ENCODE results near the gene CDKN2D.
"Not testable (repeated sequence)": the region's sequence is repeated elsewhere in the genome, so short reads cannot be mapped to it uniquely, and the experiment has no call there.

The CDKN2D gene

DNA sequence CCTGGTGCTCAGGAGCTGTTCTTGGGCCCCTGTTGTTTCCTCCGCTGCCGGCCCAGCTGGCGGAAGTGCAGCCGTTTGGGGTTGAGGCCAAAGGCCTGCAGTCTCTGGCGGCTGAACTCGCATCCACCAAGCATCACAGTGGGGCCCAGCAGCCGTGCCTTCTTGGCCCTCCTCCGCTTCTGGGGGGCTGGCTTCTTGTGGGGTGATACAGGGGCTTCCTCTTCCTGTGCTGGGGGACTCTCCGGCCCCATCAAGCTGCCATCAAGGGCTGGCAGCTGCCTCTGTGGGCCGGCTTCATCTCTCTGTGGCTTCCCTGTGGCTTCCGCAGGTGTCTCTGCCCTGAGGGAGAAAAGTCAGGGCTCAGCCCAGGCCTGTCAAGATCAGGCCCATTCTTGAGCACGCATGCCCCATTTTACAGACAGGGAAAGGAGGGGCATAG is 14.8 kb downstream of the CDKN2D start:
- in situ Hi-C loops (cut with MboI; ENCODE audit: low sequenced_read_pairs), result no loop called here

DNA sequence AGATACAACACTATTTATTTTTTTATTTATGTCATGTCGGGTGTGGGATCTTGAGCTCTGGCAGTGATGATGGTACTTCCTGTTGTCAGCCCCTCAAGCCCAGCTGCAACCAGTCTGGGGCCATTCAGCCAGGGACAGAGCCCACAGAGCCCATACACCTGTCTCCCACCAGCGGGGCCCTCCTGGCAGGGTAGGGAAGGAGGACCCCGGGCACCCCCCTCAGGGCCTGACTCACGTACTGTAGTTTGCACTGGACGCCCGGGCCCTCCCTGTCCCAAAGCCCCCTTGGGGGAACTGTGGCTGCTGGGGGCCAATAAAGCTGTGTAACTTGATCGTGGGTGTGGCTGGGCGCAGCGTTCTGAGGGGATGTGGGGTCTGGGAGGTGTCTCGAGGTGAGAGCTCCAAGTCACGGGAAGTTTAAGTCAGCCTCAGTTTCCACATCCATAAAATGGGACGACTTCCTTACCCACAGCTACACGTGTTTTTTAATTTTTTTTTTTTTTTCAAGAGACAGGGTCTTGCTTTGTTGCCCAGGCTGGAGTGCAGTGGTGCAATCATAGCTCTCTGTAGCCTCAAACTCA is 15.6 kb downstream of the CDKN2D start:
- in situ Hi-C loops (cut with MboI; ENCODE audit: low sequenced_read_pairs), result no loop called here

DNA sequence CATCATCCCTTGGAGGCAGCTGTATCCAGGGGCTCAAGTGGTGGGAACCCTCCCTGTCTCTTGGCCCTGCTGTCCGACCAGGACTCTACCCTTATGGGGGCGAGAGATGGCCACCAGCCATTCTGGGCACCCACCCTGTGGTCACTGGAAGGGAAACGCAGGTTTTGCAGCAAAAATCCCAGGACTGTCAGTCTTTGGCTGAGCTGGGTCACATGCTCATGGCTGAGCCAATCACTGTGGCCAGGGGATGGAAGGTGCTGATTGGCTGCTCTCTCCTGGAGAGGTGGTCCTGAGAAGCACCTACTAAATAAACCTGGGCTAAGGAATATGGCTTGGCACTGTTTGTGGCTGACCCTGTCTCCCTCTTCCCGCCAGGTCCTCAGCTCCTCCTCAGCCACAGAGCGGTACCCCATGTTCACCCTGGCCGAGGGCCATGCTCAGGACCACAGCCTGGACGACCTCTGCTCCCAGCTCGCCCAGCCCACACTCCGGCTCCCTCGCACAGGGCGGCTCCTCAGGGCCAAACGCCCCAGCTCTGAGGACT is 16.2 kb downstream of the CDKN2D start:
- in situ Hi-C loops (cut with MboI; ENCODE audit: low sequenced_read_pairs), result no loop called here

GRCh38 chr19:10551698-10552301 is 17.0 kb downstream of the CDKN2D start:
- in situ Hi-C loops (cut with MboI; ENCODE audit: low sequenced_read_pairs), result no loop called here

GRCh38 chr19:10551006-10551405 is 17.8 kb downstream of the CDKN2D start:
- in situ Hi-C loops (cut with MboI; ENCODE audit: low sequenced_read_pairs), result not testable (repeated sequence)

DNA sequence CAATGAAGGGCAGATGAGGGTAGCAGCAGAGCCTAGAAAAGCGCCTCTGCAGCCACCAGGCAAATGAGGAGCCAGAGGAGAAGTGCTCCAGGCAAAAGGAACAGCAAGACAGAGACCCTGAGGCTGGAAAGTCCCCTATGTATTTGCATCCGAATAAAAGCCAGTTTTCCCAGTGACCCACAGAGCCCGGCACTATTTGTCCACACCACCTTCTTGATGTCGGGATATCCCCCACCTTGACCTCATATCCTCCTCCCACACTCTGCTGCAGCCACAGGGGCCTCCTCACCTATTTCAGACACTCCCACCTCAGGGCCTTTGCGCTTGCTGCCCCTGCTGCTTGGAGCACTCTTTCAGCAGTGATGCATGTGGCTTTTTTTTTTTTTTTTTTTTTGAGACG is 18.4 kb downstream of the CDKN2D start:
- in situ Hi-C loops (cut with MboI; ENCODE audit: low sequenced_read_pairs), result no loop called here

GRCh38 chr19:10549733-10550132 is 19.0 kb downstream of the CDKN2D start:
- in situ Hi-C loops (cut with MboI; ENCODE audit: low sequenced_read_pairs), result no loop called here

- in situ Hi-C loops (cut with MboI; ENCODE audit: low sequenced_read_pairs), result no loop called here
Measured at GRCh38 chr19:10548746-10549276, 20.0 kb downstream of the CDKN2D start.

GRCh38 chr19:10546817-10547216 is 22.0 kb downstream of the CDKN2D start:
- in situ Hi-C loops (cut with MboI; ENCODE audit: low sequenced_read_pairs), result no loop called here

DNA sequence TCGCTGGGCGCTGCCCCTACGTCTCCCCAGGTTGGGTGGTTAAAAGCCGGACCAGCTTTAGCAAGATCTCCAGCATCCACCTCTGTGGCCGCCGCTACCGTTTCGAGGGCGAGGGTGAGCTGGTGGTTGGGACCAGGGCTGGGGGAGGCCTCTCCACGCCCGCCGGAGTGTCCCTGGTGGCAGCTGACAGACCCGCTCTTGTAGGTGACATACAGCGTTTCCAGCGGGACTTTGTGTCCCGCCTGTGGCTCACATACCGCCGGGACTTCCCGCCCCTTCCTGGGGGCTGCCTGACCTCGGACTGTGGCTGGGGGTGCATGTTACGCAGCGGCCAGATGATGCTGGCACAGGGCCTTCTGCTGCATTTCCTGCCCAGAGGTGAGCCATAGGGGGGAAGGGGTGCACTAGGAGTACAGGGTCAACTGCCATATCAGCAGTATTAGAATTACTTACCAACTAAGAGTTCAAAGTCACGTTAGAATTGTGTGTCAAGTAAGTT is 24.0 kb downstream of the CDKN2D start:
- in situ Hi-C loops (cut with MboI; ENCODE audit: low sequenced_read_pairs), result no loop called here

DNA sequence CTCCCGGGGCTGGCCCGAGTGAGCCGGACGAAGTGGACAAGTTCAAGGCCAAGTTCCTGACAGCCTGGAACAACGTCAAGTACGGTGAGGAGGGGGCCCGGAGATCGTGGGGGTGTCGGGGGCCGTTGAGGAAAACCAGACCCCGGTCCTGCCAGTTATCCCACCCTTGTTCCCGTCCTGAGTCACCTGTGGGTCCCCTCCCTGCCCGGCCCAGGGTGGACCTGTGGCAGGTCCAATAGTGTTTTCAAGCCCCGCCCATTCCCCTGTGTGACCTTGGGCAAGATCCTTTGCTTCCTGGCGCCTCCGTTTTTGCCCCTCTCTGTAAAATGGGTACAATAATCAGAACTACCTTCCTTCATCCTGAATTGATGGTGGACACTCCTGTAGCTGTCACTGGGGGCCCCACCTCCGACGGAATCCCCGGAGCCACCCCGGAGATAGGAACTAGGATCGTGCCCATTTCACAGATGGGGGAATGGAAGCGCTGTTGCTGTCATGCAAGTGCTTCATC is 24.5 kb downstream of the CDKN2D start:
- in situ Hi-C loops (cut with MboI; ENCODE audit: low sequenced_read_pairs), result no loop called here

DNA sequence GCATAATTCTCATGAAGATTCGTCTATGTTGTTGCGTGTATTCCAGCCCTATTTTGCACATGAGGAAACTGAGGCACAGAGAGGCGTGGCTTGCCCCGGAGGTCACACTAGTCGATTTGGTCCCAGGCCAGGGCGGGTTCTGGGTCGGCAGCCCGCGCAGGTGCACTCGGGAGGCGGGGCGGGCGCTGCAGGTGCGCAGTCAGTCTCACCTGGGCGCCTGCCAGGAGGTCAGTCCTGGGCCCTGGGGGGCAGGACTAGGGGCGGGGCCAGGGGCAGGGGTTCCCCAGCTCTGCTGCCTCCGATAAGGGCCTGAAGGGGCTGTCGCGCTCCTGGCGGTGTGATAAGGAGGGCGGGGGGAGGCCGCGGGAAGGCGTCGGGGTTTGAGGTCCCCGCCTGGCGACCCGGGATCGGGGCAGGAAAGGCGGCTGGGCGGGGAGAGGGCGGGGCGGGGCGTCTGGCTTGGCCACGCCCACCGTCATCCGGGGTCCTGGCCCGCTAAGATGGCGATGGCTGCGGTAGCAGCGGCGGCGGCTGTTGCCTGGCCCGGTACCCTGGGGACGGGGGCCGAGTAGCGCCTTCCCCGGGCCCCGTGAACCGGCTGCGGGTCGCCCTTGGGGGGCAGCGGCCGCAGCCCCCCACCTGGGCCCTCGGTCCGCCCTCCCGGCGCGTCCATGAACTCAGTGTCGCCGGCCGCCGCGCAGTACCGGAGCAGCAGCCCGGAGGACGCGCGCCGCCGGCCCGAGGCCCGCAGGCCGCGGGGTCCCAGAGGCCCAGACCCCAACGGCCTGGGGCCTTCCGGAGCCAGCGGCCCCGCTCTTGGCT is 25.1 kb downstream of the CDKN2D start, which contains the start of gene ATG4D:
Gene ATG4D, plus strand, starts transcription at position 485 of the 822 bp plus-strand sequence. Its CDS starts 187 bp downstream, at position 672.
- in situ Hi-C loops (cut with MboI; ENCODE audit: low sequenced_read_pairs), result no loop called here

DNA sequence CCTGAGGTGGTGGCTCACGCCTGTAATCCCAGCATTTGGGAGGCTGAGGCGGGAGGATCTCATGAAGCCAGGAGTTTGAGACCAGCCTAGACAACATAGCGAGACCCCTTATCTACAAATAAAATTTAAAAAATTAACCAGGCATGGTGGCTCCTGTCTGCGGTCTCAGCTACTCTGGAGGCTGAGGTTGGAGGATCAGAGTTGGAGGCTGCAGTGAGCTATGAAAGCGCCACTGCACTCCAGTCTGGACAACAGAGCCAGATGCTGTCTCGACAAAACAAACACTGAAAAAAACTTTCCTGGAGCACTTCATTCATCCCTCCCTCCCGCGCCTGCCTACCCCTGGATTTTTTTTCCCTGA is 25.7 kb downstream of the CDKN2D start:
- in situ Hi-C loops (cut with MboI; ENCODE audit: low sequenced_read_pairs), result no loop called here

GRCh38 chr19:10539016-10539415 is 29.8 kb downstream of the CDKN2D start:
- in situ Hi-C loops (cut with MboI; ENCODE audit: low sequenced_read_pairs), result not testable (repeated sequence)

GRCh38 chr19:10538204-10538983 is 30.4 kb downstream of the CDKN2D start:
- in situ Hi-C loops (cut with MboI; ENCODE audit: low sequenced_read_pairs), result no loop called here

- in situ Hi-C loops (cut with MboI; ENCODE audit: low sequenced_read_pairs), result no loop called here
Measured at GRCh38 chr19:10537668-10538067, 31.1 kb downstream of the CDKN2D start.

DNA sequence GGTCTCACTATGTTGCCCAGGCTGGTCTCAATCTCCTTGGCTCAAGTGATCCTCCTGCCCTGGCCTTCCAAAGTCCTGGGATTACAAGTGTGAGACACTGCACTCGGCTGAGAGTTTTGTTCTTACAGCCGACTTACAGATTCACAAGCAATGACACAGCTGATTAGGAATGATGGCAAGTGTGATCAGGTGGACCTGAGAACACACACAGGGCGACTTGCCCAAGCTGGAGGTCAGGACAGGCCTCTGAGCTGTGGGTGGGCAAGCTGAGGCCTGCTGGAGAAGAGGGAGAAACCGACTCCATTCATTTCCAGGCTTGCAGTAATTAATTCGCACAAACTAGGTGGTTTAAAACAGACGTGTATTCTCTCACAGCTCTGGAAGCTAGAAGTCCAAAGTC is 33.2 kb downstream of the CDKN2D start:
- in situ Hi-C loops (cut with MboI; ENCODE audit: low sequenced_read_pairs), result no loop called here

- in situ Hi-C loops (cut with MboI; ENCODE audit: low sequenced_read_pairs), result no loop called here
Measured at GRCh38 chr19:10533646-10534386, 35.0 kb downstream of the CDKN2D start.

GRCh38 chr19:10532457-10532856 is 36.3 kb downstream of the CDKN2D start:
- in situ Hi-C loops (cut with MboI; ENCODE audit: low sequenced_read_pairs), result no loop called here

GRCh38 chr19:10526887-10527286 is 41.9 kb downstream of the CDKN2D start:
- in situ Hi-C loops (cut with MboI; ENCODE audit: low sequenced_read_pairs), result not testable (repeated sequence)

Measured in HL-60/S4 treated with retinoic acid at 250 ng/mL for 4 days and 3 days (cell line).